Loucy (cell line): ENCODE measurements around the gene ZNF593.

ENCODE experiments used
- H2AFZ ChIP-seq: fragments of 200-600 bp; sonication (generic); 2 replicates; pipeline ENCODE4 v1.6.0; 2016; ENCODE audit warnings: antibody characterized with exemption, mild to moderate bottlenecking, low read length, moderate library complexity
- H3F3A ChIP-seq: fragments of 200-600 bp; 2 replicates; pipeline ENCODE4 v1.6.0; 2016; ENCODE audit warnings: antibody characterized with exemption, low read depth, mild to moderate bottlenecking
- H3K27me3 ChIP-seq: fragments of 200-600 bp; sonication (generic); 2 replicates; pipeline ENCODE4 v1.6.1; 2014; ENCODE audit warnings: low read length, mild to moderate bottlenecking; ENCODE audit not compliant: insufficient read depth, poor library complexity, severe bottlenecking
- H3K36me3 ChIP-seq: fragments of 200-600 bp; sonication (generic); 2 replicates; pipeline ENCODE4 v1.6.1; 2016; ENCODE audit warnings: low read length; ENCODE audit not compliant: insufficient read depth
- H3K4me1 ChIP-seq: fragments of 200-600 bp; sonication (generic); 2 replicates; pipeline ENCODE4 v1.5.1; 2014; ENCODE audit warnings: low read length, mild to moderate bottlenecking; ENCODE audit not compliant: insufficient read depth, poor library complexity, severe bottlenecking
- H3K4me2 ChIP-seq: fragments of 200-600 bp; sonication (generic); 2 replicates; pipeline ENCODE4 v1.6.0; 2014; ENCODE audit warnings: antibody characterized with exemption, low read length, low read depth, mild to moderate bottlenecking; ENCODE audit not compliant: poor library complexity, severe bottlenecking
- H3K4me3 ChIP-seq: fragments of 200-600 bp; sonication (generic); 2 replicates; pipeline ENCODE4 v1.5.1; 2014; ENCODE audit warnings: low read length, mild to moderate bottlenecking, mixed read lengths; ENCODE audit not compliant: poor library complexity, severe bottlenecking
- H3K79me2 ChIP-seq: fragments of 200-600 bp; sonication (generic); 2 replicates; pipeline ENCODE4 v1.6.1; 2014; ENCODE audit warnings: low read length; ENCODE audit not compliant: insufficient read depth
- H3K9ac ChIP-seq: fragments of 200-600 bp; sonication (generic); 2 replicates; pipeline ENCODE4 v1.6.0; 2014; ENCODE audit warnings: mild to moderate bottlenecking, low read depth, low read length, moderate library complexity; ENCODE audit not compliant: poor library complexity, severe bottlenecking
- H3K9me2 ChIP-seq: fragments of 200-600 bp; sonication (generic); replicated peaks from 2 replicates; pipeline ENCODE4 v1.6.1; 2016; ENCODE audit warnings: low read depth, low read length, mixed read lengths
- H3K9me3 ChIP-seq: fragments of 200-600 bp; sonication (generic); 2 replicates; pipeline ENCODE4 v1.6.1; 2014; ENCODE audit warnings: mild to moderate bottlenecking, antibody characterized with exemption, low read length, low read depth; ENCODE audit not compliant: insufficient read depth
- H4K20me1 ChIP-seq: fragments of 200-600 bp; sonication (generic); 2 replicates; pipeline ENCODE4 v1.6.0; 2014; ENCODE audit warnings: antibody characterized with exemption, low read length, mild to moderate bottlenecking; ENCODE audit not compliant: insufficient read depth, poor library complexity, severe bottlenecking
- EZH2phosphoT487 ChIP-seq: fragments of 200-600 bp; IDR thresholded peaks from 2 replicates; pipeline ENCODE4 v1.6.1; 2018; ENCODE audit warnings: antibody characterized with exemption, mild to moderate bottlenecking, moderate library complexity, borderline replicate concordance
- TF ChIP-seq, protein P1 (sequence below): fragments of 200-600 bp; sonication (generic); conservative IDR thresholded peaks from 2 replicates; pipeline ENCODE4 v1.5.1; 2014; ENCODE audit warnings: mild to moderate bottlenecking, antibody characterized with exemption, low read length

ZNF593 gene

DNA sequence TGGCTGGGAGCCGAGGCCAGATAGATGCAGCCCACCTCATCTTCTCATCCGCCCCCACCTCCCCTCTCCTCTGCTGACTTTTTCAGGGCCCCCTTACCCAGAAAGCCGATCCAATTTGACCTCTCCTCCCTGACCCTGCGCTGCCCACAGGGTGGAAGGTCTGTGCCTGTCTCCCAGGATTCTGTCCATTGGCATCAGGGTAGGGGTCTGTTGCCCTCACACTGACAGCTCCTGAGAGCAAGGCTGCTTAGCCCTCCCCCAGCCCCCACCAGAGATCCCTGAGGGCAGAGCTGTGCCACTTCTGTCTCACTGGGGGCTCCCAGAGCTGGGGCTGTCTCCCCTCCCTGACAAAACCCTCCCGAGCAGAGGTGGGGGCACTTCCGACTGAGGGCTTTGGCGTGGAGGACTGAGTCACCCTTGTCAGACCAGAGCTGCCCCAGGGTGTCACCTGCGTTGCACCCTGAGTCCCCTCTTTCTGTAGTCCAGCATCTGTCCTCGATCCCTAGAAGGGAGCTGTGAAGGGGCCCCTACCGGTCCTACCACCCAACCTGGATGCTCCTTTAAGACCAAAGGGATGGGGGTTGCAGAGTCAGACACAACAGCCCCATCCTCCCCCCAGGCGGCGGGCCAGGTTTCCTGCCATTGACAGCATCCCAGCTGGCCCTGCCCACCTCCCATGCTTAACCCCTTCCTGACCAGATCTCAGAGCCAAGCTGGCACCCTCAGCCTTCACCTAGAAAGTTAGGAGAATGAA is 13.2 kb upstream of the ZNF593 start:
- H3K79me2 ChIP-seq: peaks cover 26% of the 10 kb centered on the region
- no peaks in the 10 kb centered on the region for H4K20me1 ChIP-seq
- H3K4me2 ChIP-seq: peak overlapping the region; percentile 69
- no peak for TF ChIP-seq EZH2phosphoT487
- TF ChIP-seq, protein P1, sequence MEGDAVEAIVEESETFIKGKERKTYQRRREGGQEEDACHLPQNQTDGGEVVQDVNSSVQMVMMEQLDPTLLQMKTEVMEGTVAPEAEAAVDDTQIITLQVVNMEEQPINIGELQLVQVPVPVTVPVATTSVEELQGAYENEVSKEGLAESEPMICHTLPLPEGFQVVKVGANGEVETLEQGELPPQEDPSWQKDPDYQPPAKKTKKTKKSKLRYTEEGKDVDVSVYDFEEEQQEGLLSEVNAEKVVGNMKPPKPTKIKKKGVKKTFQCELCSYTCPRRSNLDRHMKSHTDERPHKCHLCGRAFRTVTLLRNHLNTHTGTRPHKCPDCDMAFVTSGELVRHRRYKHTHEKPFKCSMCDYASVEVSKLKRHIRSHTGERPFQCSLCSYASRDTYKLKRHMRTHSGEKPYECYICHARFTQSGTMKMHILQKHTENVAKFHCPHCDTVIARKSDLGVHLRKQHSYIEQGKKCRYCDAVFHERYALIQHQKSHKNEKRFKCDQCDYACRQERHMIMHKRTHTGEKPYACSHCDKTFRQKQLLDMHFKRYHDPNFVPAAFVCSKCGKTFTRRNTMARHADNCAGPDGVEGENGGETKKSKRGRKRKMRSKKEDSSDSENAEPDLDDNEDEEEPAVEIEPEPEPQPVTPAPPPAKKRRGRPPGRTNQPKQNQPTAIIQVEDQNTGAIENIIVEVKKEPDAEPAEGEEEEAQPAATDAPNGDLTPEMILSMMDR: no peak
- no peaks in the 10 kb centered on the region for H3K36me3 ChIP-seq
- no peaks in the 10 kb centered on the region for H3K9me3 ChIP-seq
- peak overlapping the region; percentile 60 for H3K4me3 ChIP-seq
- H3K27me3 ChIP-seq: no peaks in the 10 kb centered on the region
- H2AFZ ChIP-seq: peak overlapping the region; percentile 41
- H3K9me2 ChIP-seq: no peaks in the 10 kb centered on the region
- peaks cover 60% of the 10 kb centered on the region for H3K4me1 ChIP-seq
- H3K9ac ChIP-seq: peak overlapping the region; percentile 52
- no peaks in the 10 kb centered on the region for H3F3A ChIP-seq

DNA sequence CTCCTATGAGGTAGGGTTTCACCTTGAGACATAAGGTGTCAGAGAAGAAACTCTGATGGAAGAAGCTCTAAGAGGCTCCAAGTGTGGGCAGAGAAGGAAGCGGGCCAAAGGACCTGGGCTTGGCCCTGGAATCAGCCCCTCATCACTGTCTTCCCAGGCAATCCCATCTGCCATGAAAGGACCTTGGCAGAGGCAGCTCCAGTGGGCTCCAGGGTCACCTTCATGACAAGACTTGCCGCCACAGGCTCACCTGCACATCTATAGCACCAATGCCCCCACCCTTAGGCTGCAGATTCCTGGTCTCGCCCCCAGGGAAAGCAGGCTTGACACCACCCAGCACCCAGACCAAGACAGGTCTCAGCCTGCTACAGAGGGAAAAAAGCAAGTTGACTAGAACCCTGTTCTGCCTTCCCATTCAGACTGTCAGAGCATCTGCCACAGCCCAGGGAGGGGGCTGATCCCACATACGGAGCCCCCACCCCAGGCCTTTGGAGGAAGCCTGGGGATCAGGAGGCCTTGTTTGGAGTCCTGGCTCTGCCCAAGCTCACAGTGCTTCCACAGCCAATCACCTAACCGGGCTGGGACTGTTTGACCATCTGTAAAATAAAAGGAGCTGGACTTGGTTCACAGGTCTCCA is 11.3 kb upstream of the ZNF593 start:
- no peak overlapping the region for H2AFZ ChIP-seq
- H3K4me2 ChIP-seq: peak overlapping the region; percentile 98
- H3F3A ChIP-seq: no peaks in the 10 kb centered on the region
- no peaks in the 10 kb centered on the region for H3K9me3 ChIP-seq
- peaks cover 67% of the 10 kb centered on the region for H3K4me1 ChIP-seq
- H3K4me3 ChIP-seq: peak overlapping the region; percentile 76
- no peaks in the 10 kb centered on the region for H3K27me3 ChIP-seq
- H3K9ac ChIP-seq: peak overlapping the region; percentile 90
- H3K36me3 ChIP-seq: no peaks in the 10 kb centered on the region
- H4K20me1 ChIP-seq: no peaks in the 10 kb centered on the region
- H3K9me2 ChIP-seq: no peaks in the 10 kb centered on the region
- TF ChIP-seq, protein P1: no peak
- TF ChIP-seq EZH2phosphoT487: no peak
- peaks cover 32% of the 10 kb centered on the region for H3K79me2 ChIP-seq

DNA sequence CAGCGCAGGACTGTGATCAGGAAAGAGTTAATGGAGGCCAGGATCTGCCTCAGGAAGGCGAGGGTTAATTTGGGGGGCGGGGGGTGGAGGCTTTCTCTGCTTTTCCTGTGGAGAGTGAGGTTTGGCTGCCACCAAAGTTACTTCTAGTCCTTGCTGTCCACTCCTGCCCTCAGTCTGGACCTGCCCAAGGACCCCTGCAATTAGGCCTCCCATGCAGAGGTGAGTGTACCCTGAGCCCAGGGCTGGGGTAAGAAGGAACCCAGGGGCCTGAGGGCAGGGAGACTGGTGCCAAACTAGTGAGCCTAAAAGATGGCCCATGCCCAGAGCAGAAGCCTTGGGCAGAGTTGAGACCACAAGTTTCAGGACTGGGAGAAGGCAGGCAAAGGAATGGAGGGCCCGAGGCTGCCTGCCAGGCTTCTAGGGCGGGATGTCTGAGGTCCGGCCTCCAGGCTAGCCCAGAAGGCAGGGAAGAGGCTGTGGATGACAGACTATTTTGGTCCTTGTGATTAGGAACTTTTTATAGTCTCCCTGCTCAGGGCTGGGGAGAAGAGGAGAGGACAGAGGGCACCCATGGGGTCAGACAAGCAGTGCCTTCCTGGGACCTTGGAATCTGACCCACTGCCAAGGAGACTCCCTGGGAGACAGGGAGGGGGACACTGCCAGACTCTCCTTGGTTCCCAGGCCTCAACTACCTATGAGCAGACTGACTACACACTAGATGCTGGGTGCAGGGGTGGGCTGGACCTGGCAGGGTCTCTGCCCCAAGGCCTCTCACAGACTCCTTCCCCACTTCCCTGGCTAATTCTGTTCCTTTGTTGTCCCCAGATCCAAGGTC is 10.6 kb upstream of the ZNF593 start, which contains the start of gene FAM110D:
FAM110D (plus strand) TSS at position 172 of the 835 bp plus-strand sequence. CDS start 2,213 bp downstream, outside the sequence.
- Histone ChIP-seq H3K9me2 (no peaks in the 10 kb centered on the region), H4K20me1 (no peaks in the 10 kb centered on the region), H3K4me3 (peak within 1 kb of the TSS; percentile 76), H3K9me3 (no peaks in the 10 kb centered on the region), H3K79me2 (peaks cover 32% of the 10 kb centered on the region), H3F3A (no peaks in the 10 kb centered on the region), H2AFZ (no peak within 1 kb of the TSS), H3K9ac (peak within 1 kb of the TSS; percentile 90), H3K36me3 (no peaks in the 10 kb centered on the region), H3K4me1 (peaks cover 67% of the 10 kb centered on the region), H3K4me2 (peak within 1 kb of the TSS; percentile 98), H3K27me3 (no peaks in the 10 kb centered on the region)
- TF ChIP-seq, protein P1: no peak
- no peak for TF ChIP-seq EZH2phosphoT487
